Right lobe of liver (tissue), 4 donors: ENCODE results near the gene LRRC8D.

Experiments used
- CTCF ChIP-seq, 4 donors: fragments of 200-600 bp in 3 of 4; fragments of 450-650 bp in 1 of 4; IDR thresholded peaks; one replicate each; pipeline versions ENCODE4 v1.5.1 to v1.8.0; 2016 to 2022; ENCODE audit warnings: antibody characterized with exemption in 4 of 4, mild to moderate bottlenecking in 2 of 4
- POLR2A ChIP-seq: fragments of 450-650 bp; IDR thresholded peaks from one replicate; pipeline ENCODE4 v1.6.1; 2017; ENCODE audit warnings: antibody characterized with exemption, mild to moderate bottlenecking
- donor health status: DM: no; HTN: no; CAD: no.
- donor health status: DM: no; HTN: no; CAD: no.
- donor health status: DM: no; HTN: yes; CAD: no.

DNA sequence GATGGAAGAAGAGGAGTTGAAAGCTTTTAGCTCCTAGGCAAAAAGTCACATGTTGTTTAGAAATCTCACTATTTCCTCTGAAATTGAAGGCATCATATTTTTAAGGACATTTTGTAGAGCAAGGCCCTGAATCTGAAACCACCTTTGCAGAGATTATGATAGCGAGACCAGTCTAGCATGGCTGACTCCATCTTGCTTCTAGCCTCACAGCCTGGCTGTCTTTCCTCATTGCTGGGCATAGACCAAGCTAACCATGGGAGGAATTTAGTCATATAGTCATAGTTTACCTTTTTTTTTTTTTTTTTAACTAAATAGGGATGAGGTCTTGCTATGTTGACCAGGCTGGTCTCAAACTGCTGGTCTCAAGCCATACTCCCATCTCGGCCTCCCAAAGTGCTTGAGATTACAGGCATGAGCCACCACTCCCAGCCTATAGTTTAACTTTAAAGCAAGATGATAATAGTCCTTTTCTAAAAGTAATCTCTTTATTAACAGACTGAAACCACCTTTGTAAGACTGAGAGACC is 131.8 kb downstream of the LRRC8D start:
- TF ChIP-seq CTCF (IDR thresholded peaks at IDR 0.05) (no peak), POLR2A (no peak)
